ENCODE data around the gene SLTM. TPM values are rescaled to one million over a fixed set of nuclear protein-coding genes. Genes with fewer than 3 reads are reported as not detected.

SLTM gene
- total RNA-seq, 1 donor from 2014 or later = 68.2 TPM

GRCh38 chr15:58876306-58877106 lies 57.0 kb downstream of the SLTM start:
- Histone ChIP-seq H4K20me1 (ENCODE audit: insufficient read depth, low read length) (peaks cover 7% of the 10 kb centered on the region), H3K4me1 (ENCODE audit: insufficient read depth, low read length) (no peaks in the 10 kb centered on the region), H3K9ac (ENCODE audit: low read length) (no peak overlapping the region), H3K36me3 (ENCODE audit: insufficient read depth, low read length) (peaks cover 27% of the 10 kb centered on the region), H3K27me3 (ENCODE audit: insufficient read depth, low read length) (no peaks in the 10 kb centered on the region), H3K4me2 (ENCODE audit: low read length) (no peak overlapping the region), H3K4me3 (ENCODE audit: insufficient read depth, low read depth, low read length) (no peak overlapping the region), H3K9me3 (ENCODE audit: insufficient read depth, low read depth, low read length) (no peaks in the 10 kb centered on the region), H3K79me2 (ENCODE audit: insufficient read depth, low read length) (no peaks in the 10 kb centered on the region), H3K27ac (ENCODE audit: low read depth, low read length) (no peak overlapping the region), H2AFZ (ENCODE audit: low read depth, low read length) (no peak overlapping the region)
- DNase-seq (ENCODE audit: low read depth) (no peak), FAIRE-seq (no peak)
- Mint-ChIP-seq H3K9me3 (ENCODE audit: unreplicated experiment) (no peaks in the 10 kb centered on the region), H3K4me3 (ENCODE audit: unreplicated experiment) (no peak overlapping the region), H3K36me3 (ENCODE audit: low read depth, unreplicated experiment) (peaks cover 17% of the 10 kb centered on the region), H3K4me1 (ENCODE audit: low read depth, unreplicated experiment) (no peaks in the 10 kb centered on the region), H3K27ac (ENCODE audit: unreplicated experiment) (no peak overlapping the region), H3K27me3 (ENCODE audit: low read depth, unreplicated experiment) (no peaks in the 10 kb centered on the region)
- no peak for TF ChIP-seq EZH2 (IDR thresholded peaks at IDR 0.05; ENCODE audit: insufficient read depth, low read length)
- TF ChIP-seq, protein P1, sequence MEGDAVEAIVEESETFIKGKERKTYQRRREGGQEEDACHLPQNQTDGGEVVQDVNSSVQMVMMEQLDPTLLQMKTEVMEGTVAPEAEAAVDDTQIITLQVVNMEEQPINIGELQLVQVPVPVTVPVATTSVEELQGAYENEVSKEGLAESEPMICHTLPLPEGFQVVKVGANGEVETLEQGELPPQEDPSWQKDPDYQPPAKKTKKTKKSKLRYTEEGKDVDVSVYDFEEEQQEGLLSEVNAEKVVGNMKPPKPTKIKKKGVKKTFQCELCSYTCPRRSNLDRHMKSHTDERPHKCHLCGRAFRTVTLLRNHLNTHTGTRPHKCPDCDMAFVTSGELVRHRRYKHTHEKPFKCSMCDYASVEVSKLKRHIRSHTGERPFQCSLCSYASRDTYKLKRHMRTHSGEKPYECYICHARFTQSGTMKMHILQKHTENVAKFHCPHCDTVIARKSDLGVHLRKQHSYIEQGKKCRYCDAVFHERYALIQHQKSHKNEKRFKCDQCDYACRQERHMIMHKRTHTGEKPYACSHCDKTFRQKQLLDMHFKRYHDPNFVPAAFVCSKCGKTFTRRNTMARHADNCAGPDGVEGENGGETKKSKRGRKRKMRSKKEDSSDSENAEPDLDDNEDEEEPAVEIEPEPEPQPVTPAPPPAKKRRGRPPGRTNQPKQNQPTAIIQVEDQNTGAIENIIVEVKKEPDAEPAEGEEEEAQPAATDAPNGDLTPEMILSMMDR (IDR thresholded peaks at IDR 0.05; ENCODE audit: insufficient read depth, low read depth, low read length) = no peak

GRCh38 chr15:58875343-58875742 lies 58.1 kb downstream of the SLTM start:
- no peak overlapping the region for H2AFZ ChIP-seq (ENCODE audit: low read depth, low read length)
- H3K4me3 ChIP-seq (ENCODE audit: insufficient read depth, low read depth, low read length) = no peak overlapping the region
- Mint-ChIP-seq H3K4me1 (ENCODE audit: low read depth, unreplicated experiment) (no peaks in the 10 kb centered on the region), H3K9me3 (ENCODE audit: unreplicated experiment) (no peaks in the 10 kb centered on the region), H3K27me3 (ENCODE audit: low read depth, unreplicated experiment) (no peaks in the 10 kb centered on the region), H3K27ac (ENCODE audit: unreplicated experiment) (no peak overlapping the region), H3K4me3 (ENCODE audit: unreplicated experiment) (no peak overlapping the region), H3K36me3 (ENCODE audit: low read depth, unreplicated experiment) (peaks cover 15% of the 10 kb centered on the region)
- H4K20me1 ChIP-seq (ENCODE audit: insufficient read depth, low read length) = peaks cover 7% of the 10 kb centered on the region
- no peaks in the 10 kb centered on the region for H3K27me3 ChIP-seq (ENCODE audit: insufficient read depth, low read length)
- TF ChIP-seq EZH2 (IDR thresholded peaks at IDR 0.05; ENCODE audit: insufficient read depth, low read length) = no peak
- TF ChIP-seq, protein P1 (IDR thresholded peaks at IDR 0.05; ENCODE audit: insufficient read depth, low read depth, low read length) = no peak
- H3K9ac ChIP-seq (ENCODE audit: low read length) = no peak overlapping the region
- no peak overlapping the region for H3K27ac ChIP-seq (ENCODE audit: low read depth, low read length)
- FAIRE-seq = no peak
- DNase-seq (ENCODE audit: low read depth) = no peak
- no peaks in the 10 kb centered on the region for H3K9me3 ChIP-seq (ENCODE audit: insufficient read depth, low read depth, low read length)
- H3K79me2 ChIP-seq (ENCODE audit: insufficient read depth, low read length) = no peaks in the 10 kb centered on the region
- H3K4me2 ChIP-seq (ENCODE audit: low read length) = no peak overlapping the region
- H3K4me1 ChIP-seq (ENCODE audit: insufficient read depth, low read length) = no peaks in the 10 kb centered on the region
- H3K36me3 ChIP-seq (ENCODE audit: insufficient read depth, low read length) = peaks cover 22% of the 10 kb centered on the region

- no peaks in the 10 kb centered on the region for H3K27me3 Mint-ChIP-seq (ENCODE audit: low read depth, unreplicated experiment)
- no peak overlapping the region for H3K27ac ChIP-seq (ENCODE audit: low read depth, low read length)
Measured at GRCh38 chr15:58873267-58873666, 60.2 kb downstream of the SLTM start.

More at GRCh38 chr15:58873267-58873666, 60.2 kb downstream of the SLTM start:
- Histone ChIP-seq H3K27me3 (ENCODE audit: insufficient read depth, low read length) (no peaks in the 10 kb centered on the region), H3K4me1 (ENCODE audit: insufficient read depth, low read length) (no peaks in the 10 kb centered on the region), H3K79me2 (ENCODE audit: insufficient read depth, low read length) (no peaks in the 10 kb centered on the region), H3K36me3 (ENCODE audit: insufficient read depth, low read length) (peaks cover 4% of the 10 kb centered on the region), H2AFZ (ENCODE audit: low read depth, low read length) (no peak overlapping the region), H4K20me1 (ENCODE audit: insufficient read depth, low read length) (peaks cover under 1% of the 10 kb centered on the region), H3K9ac (ENCODE audit: low read length) (no peak overlapping the region), H3K4me3 (ENCODE audit: insufficient read depth, low read depth, low read length) (no peak overlapping the region), H3K9me3 (ENCODE audit: insufficient read depth, low read depth, low read length) (no peaks in the 10 kb centered on the region), H3K4me2 (ENCODE audit: low read length) (no peak overlapping the region)
- TF ChIP-seq EZH2 (IDR thresholded peaks at IDR 0.05; ENCODE audit: insufficient read depth, low read length) = no peak
- TF ChIP-seq, protein P1 (IDR thresholded peaks at IDR 0.05; ENCODE audit: insufficient read depth, low read depth, low read length) = no peak
- H3K9me3 Mint-ChIP-seq (ENCODE audit: unreplicated experiment) = no peaks in the 10 kb centered on the region
- no peak overlapping the region for H3K4me3 Mint-ChIP-seq (ENCODE audit: unreplicated experiment)
- no peak overlapping the region for H3K27ac Mint-ChIP-seq (ENCODE audit: unreplicated experiment)
- H3K4me1 Mint-ChIP-seq (ENCODE audit: low read depth, unreplicated experiment) = no peaks in the 10 kb centered on the region
- peaks cover 8% of the 10 kb centered on the region for H3K36me3 Mint-ChIP-seq (ENCODE audit: low read depth, unreplicated experiment)
- DNase-seq (ENCODE audit: low read depth) (peak; percentile 44), FAIRE-seq (no peak)
